Activated naive CD4-positive, alpha-beta T cell (primary cell): ENCODE data around the gene SPAG8.

Experiments used
- DNase-seq, 4 experiments: peaks; one replicate each; lab custom pipeline; 2025; lab: John Stamatoyannopoulos, UW

The SPAG8 gene

GRCh38 chr9:35840881-35841644, 29.0 kb upstream of the SPAG8 start:
- DNase-seq: no peak

GRCh38 chr9:35839926-35840325, 27.9 kb upstream of the SPAG8 start:
- DNase-seq: no peak

GRCh38 chr9:35836595-35836994, 24.5 kb upstream of the SPAG8 start:
- no peak for DNase-seq

DNA sequence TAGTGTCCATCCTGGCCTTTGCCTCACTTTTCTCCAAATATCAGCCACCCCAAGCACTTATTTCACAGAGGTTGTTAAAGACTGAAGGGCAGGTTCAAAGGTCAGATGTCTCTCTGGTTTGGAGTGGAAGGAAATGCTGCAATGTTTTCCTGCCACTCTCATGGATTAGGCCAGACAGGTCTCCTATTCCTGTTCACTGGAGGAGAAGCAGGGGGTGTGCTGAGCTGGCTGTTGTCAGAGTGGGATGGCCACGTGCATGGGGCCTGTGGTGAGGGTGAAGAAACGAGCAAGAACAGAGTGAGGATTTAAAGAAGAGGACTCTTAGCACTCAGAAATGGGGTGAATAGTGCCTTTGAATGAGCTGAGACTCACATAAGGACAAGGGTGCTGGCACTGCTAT, 23.7 kb upstream of the SPAG8 start:
- no peak for DNase-seq

GRCh38 chr9:35835216-35835632, 23.2 kb upstream of the SPAG8 start:
- no peak for DNase-seq

DNA sequence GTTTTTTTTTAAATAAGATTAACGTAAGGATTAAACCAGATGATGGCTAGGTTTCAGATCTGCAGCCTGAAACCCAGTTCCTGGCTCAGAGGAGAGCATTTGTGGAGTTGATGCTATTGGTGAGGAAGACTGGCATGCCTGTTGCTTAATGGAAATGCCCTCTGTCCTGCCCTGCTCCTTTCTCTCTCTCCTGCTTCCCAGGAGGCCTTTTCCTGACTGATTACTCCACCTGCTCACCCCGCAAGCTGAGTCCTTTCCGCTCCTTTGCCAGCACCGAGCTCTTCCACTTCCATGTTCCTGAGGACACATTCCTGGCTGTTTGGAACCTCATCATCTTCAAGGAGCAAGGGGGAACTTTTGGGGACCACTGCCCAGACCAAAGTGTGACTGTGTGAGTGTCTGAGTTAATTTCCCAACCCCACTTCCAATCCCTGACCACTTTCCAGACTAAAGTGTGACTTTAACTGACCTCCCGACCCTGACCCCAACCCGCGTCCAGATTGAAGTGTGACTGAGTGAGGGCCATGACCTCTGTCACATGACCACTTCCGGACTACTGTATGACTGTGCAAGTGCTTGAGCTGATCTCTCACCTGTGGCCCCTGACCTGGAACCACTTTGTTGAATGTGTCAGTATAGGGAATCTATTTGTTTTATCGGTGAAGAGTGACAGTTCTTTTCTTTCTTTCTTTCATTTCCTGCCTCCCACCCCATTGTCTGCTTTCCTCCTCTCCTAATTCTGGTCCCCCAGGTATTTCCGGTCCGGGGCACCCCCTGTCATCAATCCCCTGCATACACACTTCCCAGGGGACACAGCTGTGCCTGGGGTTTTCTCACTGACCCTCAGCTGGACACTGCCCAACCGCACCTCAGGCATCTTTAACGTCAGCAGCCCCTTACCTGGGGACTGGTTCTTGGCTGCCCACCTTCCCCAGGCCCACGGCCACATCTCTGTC, 22.5 kb upstream of the SPAG8 start:
- no peak for DNase-seq

- no peak for DNase-seq
These were observed 20.8 kb upstream of the SPAG8 start for GRCh38 chr9:35832814-35833213.

GRCh38 chr9:35831040-35831439, 19.0 kb upstream of the SPAG8 start:
- no peak for DNase-seq

- no peak for DNase-seq
These were observed 17.7 kb upstream of the SPAG8 start for GRCh38 chr9:35829764-35830096.

DNA sequence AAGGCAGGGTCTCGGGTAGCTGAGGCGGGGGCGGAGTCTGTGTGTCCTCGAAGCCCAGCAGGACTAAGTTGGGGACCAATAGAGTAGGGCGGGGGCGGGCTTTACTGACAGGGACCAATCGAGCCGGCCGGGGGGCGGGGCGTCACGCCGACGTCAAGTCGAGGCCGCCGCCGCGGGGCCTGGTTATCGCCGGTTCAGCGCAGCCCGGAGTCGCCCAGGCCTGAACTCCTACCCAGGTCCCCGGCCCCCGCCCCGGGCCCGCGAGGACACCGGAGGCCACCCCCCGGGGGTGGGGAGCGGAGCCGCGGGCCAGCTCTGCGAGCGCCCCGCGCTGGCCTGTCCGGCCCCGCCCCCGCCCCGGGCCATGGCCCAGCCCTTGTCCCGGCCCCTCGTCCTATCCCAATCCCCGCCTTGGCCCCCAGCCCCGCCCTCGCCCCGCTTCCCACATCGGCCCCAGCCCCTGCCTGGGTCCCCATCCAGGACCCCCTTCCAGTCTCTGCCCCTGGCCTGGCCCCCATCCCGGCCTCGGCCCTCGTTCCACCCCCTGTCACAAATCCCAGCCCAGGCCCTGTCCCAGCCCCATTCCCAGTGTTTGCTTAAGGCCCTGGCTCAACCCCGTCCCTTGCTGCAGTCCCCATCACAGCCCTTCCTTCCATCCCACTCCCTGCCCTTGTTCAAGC, 17.2 kb upstream of the SPAG8 start, which contains the start of gene TMEM8B:
TSS of gene TMEM8B (plus strand) at position 145 of the 680 bp plus-strand sequence. CDS start at position 365, 220 bp downstream.
- DNase-seq: peak; percentile 82 to 94 (median 87)

- DNase-seq: no peak
These were observed 16.6 kb upstream of the SPAG8 start, which contains the start of gene FAM221B for GRCh38 chr9:35828716-35829083. Gene FAM221B (minus strand): TSS chr9:35828732. CDS start chr9:35826161, 2,571 bp downstream.

DNA sequence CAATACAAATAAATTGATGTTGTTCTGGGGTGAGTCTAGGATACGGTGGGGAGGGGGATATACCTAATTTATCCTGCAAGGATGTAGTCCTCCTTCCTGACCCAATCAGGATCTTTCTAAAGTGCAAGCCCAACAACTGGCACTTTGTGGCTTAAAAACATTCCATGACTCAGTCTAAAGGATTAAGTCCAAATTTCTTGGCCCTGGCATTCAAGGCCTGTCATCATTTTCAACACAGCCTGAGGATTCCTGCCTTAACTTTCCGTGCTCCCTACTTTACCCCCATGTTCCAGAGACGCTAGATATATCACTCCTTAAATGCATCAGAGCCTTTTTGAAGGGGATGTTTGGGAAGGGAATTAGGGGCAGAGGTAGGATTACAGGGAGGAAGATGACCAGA, 15.4 kb upstream of the SPAG8 start:
- DNase-seq: no peak

DNA sequence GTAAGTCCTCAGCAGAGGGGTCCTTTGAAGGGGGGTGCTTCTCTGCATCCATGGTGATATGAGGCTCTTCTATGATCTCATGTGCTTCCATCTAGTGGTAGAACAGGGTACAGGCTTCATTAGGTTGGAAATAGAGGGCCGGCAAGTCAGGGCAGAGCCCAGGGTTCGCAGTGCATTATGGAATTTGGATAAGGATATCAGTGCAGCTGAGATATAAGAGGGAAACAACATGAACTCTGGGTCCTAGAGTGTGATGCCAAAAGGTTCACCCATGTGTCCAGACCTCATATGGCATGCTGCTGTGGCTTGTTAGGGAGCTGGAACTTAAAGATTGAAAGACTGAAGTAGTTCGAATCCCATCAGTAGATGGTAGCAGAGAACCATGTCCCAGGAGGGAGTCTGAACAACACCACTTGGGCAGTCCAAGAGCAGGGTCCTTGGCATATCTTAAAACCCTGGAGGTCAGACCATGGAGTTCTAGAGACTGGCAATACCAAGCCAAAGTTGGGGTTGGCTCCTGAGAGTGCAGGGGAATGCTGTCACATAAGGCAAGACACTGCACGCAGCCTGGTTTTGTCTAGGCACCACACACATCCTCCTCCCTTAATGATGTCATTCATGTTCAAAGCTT, 14.1 kb upstream of the SPAG8 start:
- DNase-seq: no peak

- no peak for DNase-seq
These were observed 10.9 kb upstream of the SPAG8 start for GRCh38 chr9:35822926-35823325.

- no peak for DNase-seq
These were observed 8.0 kb upstream of the SPAG8 start for GRCh38 chr9:35820076-35820475.

DNA sequence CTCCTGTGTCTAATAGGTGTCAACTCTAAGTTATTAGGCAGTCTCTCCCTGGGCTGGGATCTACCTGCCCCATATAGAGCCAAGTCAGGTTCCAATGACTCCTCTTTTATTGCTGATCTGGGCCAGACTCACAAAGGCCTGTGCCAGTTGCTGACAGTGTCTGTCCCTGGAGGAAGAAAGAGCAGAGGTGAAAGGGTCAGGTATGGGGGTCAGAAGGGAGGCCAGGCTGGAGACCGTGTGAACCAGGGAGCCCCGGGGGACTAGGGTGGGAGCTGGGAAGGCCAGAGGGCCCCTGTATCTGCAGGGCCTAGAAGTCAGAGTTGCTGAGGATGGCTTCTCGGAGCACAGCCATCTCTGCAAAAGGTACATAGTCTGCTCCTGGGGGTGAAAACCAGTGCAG, 6.3 kb upstream of the SPAG8 start:
- DNase-seq: no peak

DNA sequence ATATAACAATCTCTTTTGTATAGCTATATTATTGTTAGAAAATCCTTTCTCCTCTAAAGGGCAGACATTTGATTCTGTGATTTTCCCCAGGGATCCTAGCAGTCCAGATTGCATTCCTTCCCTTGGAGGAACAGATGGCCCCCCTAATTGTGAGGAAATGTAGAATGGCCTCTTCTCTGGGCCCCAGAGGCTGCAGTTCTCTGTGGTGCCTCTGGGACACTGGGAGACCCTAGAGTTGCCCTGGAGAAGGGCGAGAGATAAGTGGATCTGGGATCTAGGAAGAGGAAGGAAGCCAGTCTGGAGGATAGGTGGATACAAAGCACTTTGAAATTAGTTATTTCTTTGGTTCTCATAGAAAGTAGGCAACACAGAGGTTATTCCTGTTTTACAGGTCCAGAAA, 4.6 kb upstream of the SPAG8 start:
- no peak for DNase-seq

GRCh38 chr9:35814841-35815543, 2.9 kb upstream of the SPAG8 start, which contains the start of gene HINT2:
Gene HINT2 (minus strand): TSS chr9:35815042. CDS start chr9:35814979, 63 bp downstream.
- DNase-seq: peak; percentile 78 to 92 (median 84)

DNA sequence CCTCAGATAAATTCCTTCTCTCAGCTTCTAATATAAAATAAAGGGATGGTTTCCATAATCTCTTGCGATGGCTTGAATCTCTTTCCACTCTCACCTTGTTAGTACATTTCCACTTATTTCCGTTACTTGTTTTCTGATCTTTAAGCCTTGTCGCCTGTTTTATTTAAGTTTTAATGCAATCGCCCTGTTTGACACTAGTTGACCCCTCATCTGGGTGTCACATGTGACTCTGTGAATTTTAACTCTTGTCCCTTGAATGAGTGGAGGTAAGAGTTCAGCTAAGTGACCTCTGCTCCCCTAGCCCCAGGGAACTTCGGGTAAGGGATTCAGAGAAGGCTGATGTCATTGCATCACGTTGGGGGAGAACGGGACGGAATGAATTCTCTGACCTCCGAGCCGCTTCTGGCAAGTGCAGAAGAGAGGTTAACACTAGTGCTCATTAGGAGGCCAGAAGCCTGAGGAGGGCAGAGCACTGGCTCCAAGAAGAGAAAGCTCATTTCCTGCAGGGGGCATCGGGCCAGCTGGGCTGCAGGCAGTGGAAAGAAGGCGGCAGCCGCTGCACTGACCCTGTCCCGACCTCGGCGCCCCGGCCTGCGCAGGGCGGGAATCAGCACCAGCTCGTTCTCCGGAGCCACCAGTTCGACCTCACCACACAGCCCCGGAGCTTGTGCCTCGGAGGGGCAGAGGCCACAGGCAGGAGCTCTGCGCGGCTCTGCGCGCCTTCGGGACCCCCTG, 2.2 kb upstream of the SPAG8 start:
- no peak for DNase-seq

DNA sequence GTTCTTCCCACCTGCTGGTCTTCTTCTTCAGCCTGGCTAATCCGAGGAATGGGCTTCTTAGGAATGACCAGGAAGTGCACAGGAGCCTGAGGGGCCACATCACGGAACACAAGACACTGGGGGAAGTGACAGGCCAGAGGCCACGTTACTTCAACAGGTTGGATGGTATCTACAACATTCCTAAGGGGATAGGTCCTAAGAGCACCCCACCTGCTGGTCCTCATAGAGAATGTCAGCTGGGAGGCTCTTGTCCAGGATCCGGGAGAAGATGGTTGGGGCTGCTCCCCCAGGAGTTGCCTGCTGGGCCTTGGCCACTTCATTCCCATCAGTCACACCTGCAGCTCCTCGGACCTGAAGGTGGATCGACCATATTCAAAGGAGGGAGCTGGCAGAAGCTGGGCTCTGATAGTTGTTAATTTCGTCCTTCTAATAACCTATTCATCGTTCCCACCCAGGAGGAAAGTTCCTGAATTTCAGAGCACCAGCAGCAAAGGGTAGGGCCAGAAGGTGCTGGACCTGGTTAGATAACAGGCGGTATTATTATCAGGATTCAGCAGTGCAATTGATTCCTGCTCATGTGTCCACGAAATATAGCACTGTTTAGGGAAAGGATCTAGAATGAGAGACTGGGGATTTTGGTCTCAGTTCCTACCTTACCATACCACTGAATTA, 1.5 kb upstream of the SPAG8 start:
- no peak for DNase-seq
